Natural killer cell (primary cell): ENCODE data around the gene CARD11. TPM values are rescaled to one million over a fixed set of nuclear protein-coding genes. Genes with fewer than 3 reads are reported as not detected.
A peak's percentile ranks its signal among the peaks of the same experiment; 100 is the strongest.

ENCODE experiments used
- ATAC-seq, 3 donors: fragments of 150-1000 bp in 2 of 3; fragments of 200-7000 bp in 1 of 3; cut with Tn5 transposase; 1 replicate in 1 of 3; 2 replicates in 2 of 3; pipeline ENCODE4 v1.10.0; 2021; ENCODE audit warnings: mild to moderate bottlenecking in 2 of 3, moderate library complexity in 2 of 3
- DNase-seq, 2 donors: peaks; one replicate each; pipeline versions ENCODE4 v3.0.0 to v3.0.0-alpha.2; 2013 to 2021; ENCODE audit warnings: mixed read lengths in 1 of 2
- H3K27ac ChIP-seq: one replicate; pipeline ENCODE4 v1.5.1; 2013; ENCODE audit warnings: mild to moderate bottlenecking, low read length
- H3K27me3 ChIP-seq: one replicate; pipeline ENCODE4 v1.6.1; 2013; ENCODE audit warnings: low read length; ENCODE audit not compliant: control insufficient read depth, insufficient read depth
- H3K36me3 ChIP-seq: one replicate; pipeline ENCODE4 v1.6.1; 2013; ENCODE audit warnings: low read length; ENCODE audit not compliant: control insufficient read depth, insufficient read depth
- H3K4me1 ChIP-seq: one replicate; pipeline ENCODE4 v1.6.1; 2013; ENCODE audit warnings: low read length; ENCODE audit not compliant: control insufficient read depth, insufficient read depth
- H3K4me3 ChIP-seq: one replicate; pipeline ENCODE4 v1.5.1; 2013; ENCODE audit warnings: low read length
- H3K9me3 ChIP-seq: one replicate; pipeline ENCODE4 v1.6.1; 2013; ENCODE audit warnings: low read length; ENCODE audit not compliant: control insufficient read depth, insufficient read depth
- H3K27ac Mint-ChIP-seq, 2 donors: one replicate each; pipeline ENCODE4 v1.8.0; 2022; ENCODE audit warnings: mild to moderate bottlenecking in 2 of 2, mixed read lengths in 2 of 2, moderate library complexity in 1 of 2
- H3K27me3 Mint-ChIP-seq, 2 donors: one replicate each; pipeline ENCODE4 v1.8.0; 2022; ENCODE audit warnings: low read depth in 2 of 2, mixed read lengths in 2 of 2
- H3K36me3 Mint-ChIP-seq: one replicate; pipeline ENCODE4 v1.8.0; 2022; ENCODE audit warnings: mixed read lengths
- H3K4me1 Mint-ChIP-seq, 2 donors: one replicate each; pipeline ENCODE4 v1.8.0; 2022; ENCODE audit warnings: mixed read lengths in 2 of 2
- H3K4me3 Mint-ChIP-seq: one replicate; pipeline ENCODE4 v1.8.0; 2022; ENCODE audit warnings: mild to moderate bottlenecking, moderate library complexity, mixed read lengths
- H3K9me3 Mint-ChIP-seq, 2 donors: one replicate each; pipeline ENCODE4 v1.8.0; 2022; ENCODE audit warnings: mixed read lengths in 2 of 2
- WGBS: methylation state at CpG from one replicate; pipeline ENCODE4 v1.1.7; 2013; ENCODE audit warnings: missing lambda C conversion rate; ENCODE audit not compliant: insufficient coverage; 5-methylcytosine and 5-hydroxymethylcytosine counted together
- intact Hi-C: fragments of 100-400 bp; cut with micrococcal nuclease; formaldehyde crosslinking; loops from one replicate; pipeline ENCODE4 v1.14.2; 2022
- total RNA-seq, 4 donors: library from RNA; stranded (reverse); fragments of 120-200 nt in 1 of 4; gene quantifications; one replicate each; pipeline versions ENCODE4 v1.2.3 to v1.2.4, GENCODE V29; 2013 to 2022
- TF ChIP-seq, protein P1 (sequence below): fragments of 200-600 bp; IDR thresholded peaks from one replicate; pipeline ENCODE4 v1.8.0; 2022; ENCODE audit warnings: antibody characterized with exemption

CARD11 gene
- total RNA-seq, 3 donors from 2014 or later (not counting 1 experiment from before 2014, with no cell fraction given): 196 to 233 (median 199) TPM

DNA sequence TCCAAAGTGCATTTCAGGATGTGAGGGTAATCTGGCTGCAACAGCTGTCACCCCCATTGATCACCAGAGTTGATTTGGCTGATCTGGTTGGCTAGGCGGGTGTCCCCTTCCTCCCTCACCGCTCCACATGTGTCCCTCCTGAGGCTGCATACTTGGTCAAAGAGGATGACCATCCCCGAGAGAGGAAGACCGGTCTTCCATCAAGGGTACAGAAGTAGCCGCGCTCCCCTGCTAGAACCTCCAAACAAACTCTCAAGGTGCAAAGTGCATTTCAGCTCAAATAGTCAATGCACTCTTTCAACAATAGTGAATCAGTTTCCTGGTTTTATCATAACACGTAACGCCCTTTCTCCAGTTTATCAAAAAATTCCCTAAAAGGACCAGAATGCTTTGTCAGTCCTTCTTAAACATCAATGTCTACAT lies 44.6 kb downstream of the CARD11 start:
- Histone ChIP-seq H3K4me3 (no peak overlapping the region), H3K4me1 (peaks cover 21% of the 10 kb centered on the region), H3K27ac (no peak overlapping the region), H3K36me3 (peaks cover 21% of the 10 kb centered on the region), H3K9me3 (no peaks in the 10 kb centered on the region), H3K27me3 (no peaks in the 10 kb centered on the region)
- ATAC-seq: no peak
- TF ChIP-seq, protein P1, sequence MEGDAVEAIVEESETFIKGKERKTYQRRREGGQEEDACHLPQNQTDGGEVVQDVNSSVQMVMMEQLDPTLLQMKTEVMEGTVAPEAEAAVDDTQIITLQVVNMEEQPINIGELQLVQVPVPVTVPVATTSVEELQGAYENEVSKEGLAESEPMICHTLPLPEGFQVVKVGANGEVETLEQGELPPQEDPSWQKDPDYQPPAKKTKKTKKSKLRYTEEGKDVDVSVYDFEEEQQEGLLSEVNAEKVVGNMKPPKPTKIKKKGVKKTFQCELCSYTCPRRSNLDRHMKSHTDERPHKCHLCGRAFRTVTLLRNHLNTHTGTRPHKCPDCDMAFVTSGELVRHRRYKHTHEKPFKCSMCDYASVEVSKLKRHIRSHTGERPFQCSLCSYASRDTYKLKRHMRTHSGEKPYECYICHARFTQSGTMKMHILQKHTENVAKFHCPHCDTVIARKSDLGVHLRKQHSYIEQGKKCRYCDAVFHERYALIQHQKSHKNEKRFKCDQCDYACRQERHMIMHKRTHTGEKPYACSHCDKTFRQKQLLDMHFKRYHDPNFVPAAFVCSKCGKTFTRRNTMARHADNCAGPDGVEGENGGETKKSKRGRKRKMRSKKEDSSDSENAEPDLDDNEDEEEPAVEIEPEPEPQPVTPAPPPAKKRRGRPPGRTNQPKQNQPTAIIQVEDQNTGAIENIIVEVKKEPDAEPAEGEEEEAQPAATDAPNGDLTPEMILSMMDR: no peak
- Mint-ChIP-seq H3K4me3 (no peak overlapping the region), H3K4me1 (peaks cover 45 to 66% of the 10 kb centered on the region in 2 donors), H3K27me3 (no peaks in the 10 kb centered on the region), H3K27ac (peak overlapping the region; percentile 68 to 76), H3K36me3 (no peaks in the 10 kb centered on the region), H3K9me3 (no peaks in the 10 kb centered on the region)
- intact Hi-C loops: no loop called here
- 97% methylated on average over 8 of the region's 8 CpGs for WGBS
- DNase-seq: no peak

DNA sequence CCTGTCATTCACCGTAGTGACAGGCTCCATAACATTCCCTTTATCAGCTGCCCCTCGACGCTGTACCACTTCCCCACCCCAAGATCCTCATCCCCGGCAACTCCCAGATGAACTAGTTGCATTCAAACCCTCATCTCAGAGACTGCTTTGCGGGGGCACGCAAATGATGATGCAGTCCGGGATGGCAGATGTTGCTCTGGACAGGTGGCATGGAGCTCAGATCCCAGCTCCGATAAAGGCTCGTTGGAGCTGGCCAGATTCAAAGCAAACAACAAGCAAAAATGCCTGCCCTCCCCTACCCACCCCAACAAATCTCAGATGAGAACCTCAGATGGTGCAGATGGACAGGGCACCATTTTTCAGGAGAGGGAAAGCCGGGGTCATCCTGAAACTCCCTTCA lies 46.7 kb downstream of the CARD11 start:
- H3K27me3 Mint-ChIP-seq: no peaks in the 10 kb centered on the region
- peaks cover 15% of the 10 kb centered on the region for H3K36me3 ChIP-seq
- DNase-seq (no peak), ATAC-seq (no peak)
- peak overlapping the region; percentile 75 to 76 for H3K27ac Mint-ChIP-seq
- peaks cover 13% of the 10 kb centered on the region for H3K4me1 ChIP-seq
- H3K27ac ChIP-seq: no peak overlapping the region
- no peaks in the 10 kb centered on the region for H3K36me3 Mint-ChIP-seq
- no peak overlapping the region for H3K4me3 Mint-ChIP-seq
- H3K9me3 Mint-ChIP-seq: no peaks in the 10 kb centered on the region
- H3K27me3 ChIP-seq: no peaks in the 10 kb centered on the region
- WGBS: 95% methylated on average over 10 of the region's 10 CpGs
- peaks cover 3% of the 10 kb centered on the region for H3K9me3 ChIP-seq
- H3K4me1 Mint-ChIP-seq: peaks cover 33 to 70% of the 10 kb centered on the region in 2 donors
- H3K4me3 ChIP-seq: no peak overlapping the region
- TF ChIP-seq, protein P1: no peak
- intact Hi-C loops: no loop called here

DNA sequence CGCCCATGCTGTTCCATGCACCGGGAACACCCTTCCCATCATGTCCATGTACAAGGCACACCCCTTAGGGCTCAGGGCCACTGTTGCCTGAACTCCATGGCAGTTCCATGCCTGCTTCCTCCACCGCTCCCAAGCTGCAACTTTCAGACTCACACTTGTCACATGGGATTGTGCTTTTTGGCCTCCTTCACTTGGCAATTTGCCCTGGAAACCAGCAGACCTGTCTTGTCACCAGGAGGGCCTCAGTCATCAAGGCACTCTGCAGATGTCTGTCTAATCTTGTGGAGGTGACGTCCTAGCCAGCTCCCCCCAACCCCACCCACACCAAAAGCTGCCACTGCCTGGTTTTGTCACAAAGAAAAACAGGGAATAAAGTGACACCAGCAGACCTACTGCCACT lies 47.5 kb downstream of the CARD11 start:
- Mint-ChIP-seq H3K9me3 (no peaks in the 10 kb centered on the region), H3K36me3 (peaks cover 3% of the 10 kb centered on the region), H3K4me1 (peaks cover 36 to 67% of the 10 kb centered on the region in 2 donors), H3K4me3 (no peak overlapping the region), H3K27ac (peak overlapping the region; percentile 75 to 76), H3K27me3 (no peaks in the 10 kb centered on the region)
- H3K4me1 ChIP-seq: peaks cover 13% of the 10 kb centered on the region
- no peak overlapping the region for H3K27ac ChIP-seq
- DNase-seq (no peak), ATAC-seq (no peak)
- intact Hi-C loops: no loop called here
- no peak overlapping the region for H3K4me3 ChIP-seq
- no peaks in the 10 kb centered on the region for H3K27me3 ChIP-seq
- TF ChIP-seq, protein P1: no peak
- peaks cover 15% of the 10 kb centered on the region for H3K36me3 ChIP-seq
- WGBS: 92% methylated on average over 4 of the region's 4 CpGs
- H3K9me3 ChIP-seq: peaks cover 3% of the 10 kb centered on the region

DNA sequence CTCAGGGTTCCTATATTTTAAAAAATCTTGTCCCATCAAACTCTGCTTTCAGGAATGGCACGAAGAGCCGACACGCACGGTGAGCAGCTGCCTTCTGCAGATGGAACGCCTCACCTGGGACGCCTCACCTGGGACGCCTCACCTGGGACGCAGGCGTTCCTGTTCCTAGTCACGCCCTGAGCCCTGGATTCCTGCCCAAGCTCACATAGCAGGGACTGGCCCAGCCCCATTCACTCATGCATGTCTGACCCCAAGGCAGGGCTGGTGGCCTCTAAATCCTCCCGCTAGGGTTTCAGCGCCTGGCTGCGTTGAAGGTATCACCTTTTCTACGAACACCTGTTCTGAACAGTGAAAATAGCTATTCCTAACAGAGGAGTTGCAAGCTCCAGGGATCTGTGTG lies 49.8 kb downstream of the CARD11 start:
- H3K27me3 Mint-ChIP-seq: no peaks in the 10 kb centered on the region
- peak overlapping the region; percentile 76 to 78 for H3K27ac Mint-ChIP-seq

More for the DNA sequence above, 49.8 kb downstream of the CARD11 start:
- no peaks in the 10 kb centered on the region for H3K27me3 ChIP-seq
- intact Hi-C loops: no loop called here
- DNase-seq (no peak), ATAC-seq (no peak)
- peaks cover 3% of the 10 kb centered on the region for H3K9me3 ChIP-seq
- Mint-ChIP-seq H3K4me3 (no peak overlapping the region), H3K9me3 (no peaks in the 10 kb centered on the region), H3K36me3 (peaks cover 6% of the 10 kb centered on the region), H3K4me1 (peaks cover 40 to 70% of the 10 kb centered on the region in 2 donors)
- no peak overlapping the region for H3K27ac ChIP-seq
- TF ChIP-seq, protein P1: no peak
- peaks cover 13% of the 10 kb centered on the region for H3K36me3 ChIP-seq
- 96% methylated on average over 14 of the region's 14 CpGs for WGBS
- peaks cover 4% of the 10 kb centered on the region for H3K4me1 ChIP-seq
- no peak overlapping the region for H3K4me3 ChIP-seq
